ENCODE measurements around the gene USP36. TPM values are rescaled to one million over a fixed set of nuclear protein-coding genes. Genes with fewer than 3 reads are reported as not detected.

The USP36 gene
- total and polyA plus RNA-seq, 4 donors, result 22.2 to 61.5 (median 44.9) TPM

DNA sequence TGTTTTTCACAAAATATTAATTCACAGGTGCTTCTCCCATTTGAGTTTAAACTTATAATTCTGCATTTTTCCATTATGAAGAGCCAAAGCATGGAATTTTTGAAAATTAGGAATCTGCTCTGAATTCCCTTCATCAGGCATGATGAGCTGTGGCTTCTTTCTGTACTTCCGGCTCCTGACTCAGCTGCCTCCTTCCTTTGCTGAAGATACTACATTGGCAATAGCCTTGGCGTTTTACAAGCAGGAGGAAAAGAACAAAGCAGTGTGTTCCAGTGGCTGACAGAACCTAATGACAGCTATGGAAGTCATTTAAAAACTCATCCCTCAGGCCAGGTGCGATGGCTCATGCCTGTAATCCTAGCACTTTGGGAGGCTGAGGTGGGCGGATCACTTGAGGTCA lies 18.4 kb upstream of the USP36 start:
- Histone ChIP-seq H3K27ac (ENCODE audit: low read depth in 1 of 2, low read length in 1 of 2) (no peak overlapping the region), H3K9me3 (ENCODE audit: control insufficient read depth in 4 of 4, insufficient read depth in 3 of 4, low read length in 3 of 4) (peaks cover 0 to 4% (median 0%) of the 10 kb centered on the region in 4 donors), H3K4me3 (no peak overlapping the region), H3K9ac (ENCODE audit: insufficient read depth in 1 of 2, low read length in 2 of 2) (no peak overlapping the region), H3K27me3 (ENCODE audit: control insufficient read depth in 3 of 3, insufficient read depth in 3 of 3, low read length in 2 of 3) (no peaks in the 10 kb centered on the region), H3K4me1 (ENCODE audit: control insufficient read depth in 5 of 5, insufficient read depth in 5 of 5, low read length in 5 of 5) (peaks cover 0 to 4% (median 0%) of the 10 kb centered on the region in 5 donors), H3K36me3 (ENCODE audit: control insufficient read depth in 4 of 4, insufficient read depth in 4 of 4, low read length in 4 of 4) (peaks cover 0 to 30% (median 27%) of the 10 kb centered on the region in 4 donors)
- ATAC-seq (ENCODE audit: insufficient read depth, low FRiP score), result no peak
- DNase-seq, result no peak
- WGBS, 2 donors, result 87 to 90% methylated on average over 4 of the region's 4 CpGs
- TF ChIP-seq CTCF (IDR thresholded peaks at IDR 0.05; ENCODE audit: control extremely low read depth, extremely low read depth), result no peak

- Histone ChIP-seq H3K4me3 (no peak overlapping the region), H3K27me3 (ENCODE audit: control insufficient read depth in 3 of 3, insufficient read depth in 3 of 3, low read length in 2 of 3) (no peaks in the 10 kb centered on the region), H3K36me3 (ENCODE audit: control insufficient read depth in 4 of 4, insufficient read depth in 4 of 4, low read length in 4 of 4) (peaks cover 0 to 30% (median 22%) of the 10 kb centered on the region in 4 donors), H3K9me3 (ENCODE audit: control insufficient read depth in 4 of 4, insufficient read depth in 3 of 4, low read length in 3 of 4) (no peaks in the 10 kb centered on the region), H3K4me1 (ENCODE audit: control insufficient read depth in 5 of 5, insufficient read depth in 5 of 5, low read length in 5 of 5) (peaks cover 0 to 10% (median 0%) of the 10 kb centered on the region in 5 donors), H3K27ac (ENCODE audit: low read depth in 1 of 2, low read length in 1 of 2) (no peak overlapping the region), H3K9ac (ENCODE audit: insufficient read depth in 1 of 2, low read length in 2 of 2) (no peak overlapping the region)
- DNase-seq (no peak), ATAC-seq (ENCODE audit: insufficient read depth, low FRiP score) (no peak)
- TF ChIP-seq CTCF (IDR thresholded peaks at IDR 0.05; ENCODE audit: control extremely low read depth, extremely low read depth), result no peak
- 93 to 99% methylated on average over 14 of the region's 14 CpGs for WGBS, 2 donors
Measured at GRCh38 chr17:78857266-78857665, 16.7 kb upstream of the USP36 start.

DNA sequence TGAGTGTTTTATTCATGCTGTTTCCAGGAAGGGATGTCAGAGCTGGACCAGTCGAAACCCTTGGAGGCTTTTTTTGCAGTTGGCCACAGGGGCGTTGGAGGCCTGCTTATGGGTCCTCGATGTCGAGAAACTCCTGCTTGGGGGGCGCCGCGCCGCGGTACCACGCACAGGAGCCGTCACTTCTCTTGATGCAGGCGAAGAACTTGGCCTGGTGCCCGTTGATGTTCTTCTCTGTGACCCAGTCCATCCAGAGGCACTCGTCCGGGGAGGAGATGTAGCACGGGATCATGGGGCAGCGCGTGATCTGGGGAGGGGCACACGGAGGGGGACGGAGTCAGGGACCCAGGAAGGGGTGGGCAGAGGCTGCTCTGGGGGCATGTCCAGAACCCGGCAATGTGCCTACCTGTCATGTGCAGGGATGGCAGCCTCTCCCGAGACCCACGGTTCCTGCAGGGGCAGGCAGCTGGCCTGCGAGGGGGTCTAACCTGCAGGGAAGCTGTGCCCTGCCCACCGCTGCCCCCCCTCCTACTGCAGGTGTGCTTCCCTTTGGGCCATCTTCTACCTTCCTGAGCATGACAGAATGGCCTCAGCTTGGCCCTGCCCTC lies 15.0 kb upstream of the USP36 start:
- TF ChIP-seq CTCF (IDR thresholded peaks at IDR 0.05; ENCODE audit: control extremely low read depth, extremely low read depth), result no peak
- peaks cover 0 to 10% (median 0%) of the 10 kb centered on the region in 5 donors for H3K4me1 ChIP-seq (ENCODE audit: control insufficient read depth in 5 of 5, insufficient read depth in 5 of 5, low read length in 5 of 5)
- 94 to 98% methylated on average over 25 of the region's 25 CpGs for WGBS, 2 donors
- H3K36me3 ChIP-seq (ENCODE audit: control insufficient read depth in 4 of 4, insufficient read depth in 4 of 4, low read length in 4 of 4), result peaks cover 0 to 30% (median 19%) of the 10 kb centered on the region in 4 donors
- H3K27ac ChIP-seq (ENCODE audit: low read depth in 1 of 2, low read length in 1 of 2), result no peak overlapping the region
- no peak overlapping the region for H3K9ac ChIP-seq (ENCODE audit: insufficient read depth in 1 of 2, low read length in 2 of 2)
- no peaks in the 10 kb centered on the region for H3K9me3 ChIP-seq (ENCODE audit: control insufficient read depth in 4 of 4, insufficient read depth in 3 of 4, low read length in 3 of 4)
- H3K4me3 ChIP-seq, result no peak overlapping the region
- ATAC-seq (ENCODE audit: insufficient read depth, low FRiP score), result no peak
- H3K27me3 ChIP-seq (ENCODE audit: control insufficient read depth in 3 of 3, insufficient read depth in 3 of 3, low read length in 2 of 3), result no peaks in the 10 kb centered on the region
- no peak for DNase-seq

GRCh38 chr17:78854508-78854907 lies 13.9 kb upstream of the USP36 start:
- no peak for ATAC-seq (ENCODE audit: insufficient read depth, low FRiP score)
- Histone ChIP-seq H3K9me3 (ENCODE audit: control insufficient read depth in 4 of 4, insufficient read depth in 3 of 4, low read length in 3 of 4) (no peaks in the 10 kb centered on the region), H3K36me3 (ENCODE audit: control insufficient read depth in 4 of 4, insufficient read depth in 4 of 4, low read length in 4 of 4) (peaks cover 0 to 30% (median 19%) of the 10 kb centered on the region in 4 donors), H3K4me3 (no peak overlapping the region), H3K27me3 (ENCODE audit: control insufficient read depth in 3 of 3, insufficient read depth in 3 of 3, low read length in 2 of 3) (no peaks in the 10 kb centered on the region), H3K4me1 (ENCODE audit: control insufficient read depth in 5 of 5, insufficient read depth in 5 of 5, low read length in 5 of 5) (peaks cover 0 to 10% (median 0%) of the 10 kb centered on the region in 5 donors), H3K27ac (ENCODE audit: low read depth in 1 of 2, low read length in 1 of 2) (no peak overlapping the region), H3K9ac (ENCODE audit: insufficient read depth in 1 of 2, low read length in 2 of 2) (no peak overlapping the region)
- 88 to 92% methylated on average over 6 to 9 of the region's 9 CpGs for WGBS, 2 donors
- TF ChIP-seq CTCF (IDR thresholded peaks at IDR 0.05; ENCODE audit: control extremely low read depth, extremely low read depth), result no peak
- DNase-seq, result no peak
